Activated CD4-positive, alpha-beta T cell treated with anti-CD3 and anti-CD28 coated beads for 24 hours (primary cell): ENCODE measurements around the gene LRMDA.
"Not testable (repeated sequence)": the region's sequence is repeated elsewhere in the genome, so short reads cannot be mapped to it uniquely, and the experiment has no call there.

Experiments
- DNase-seq, 2 donors: peaks; one replicate each; pipeline ENCODE4 v3.0.0-alpha.2; 2020; ENCODE audit warnings: low read depth in 2 of 2

LRMDA gene

DNA sequence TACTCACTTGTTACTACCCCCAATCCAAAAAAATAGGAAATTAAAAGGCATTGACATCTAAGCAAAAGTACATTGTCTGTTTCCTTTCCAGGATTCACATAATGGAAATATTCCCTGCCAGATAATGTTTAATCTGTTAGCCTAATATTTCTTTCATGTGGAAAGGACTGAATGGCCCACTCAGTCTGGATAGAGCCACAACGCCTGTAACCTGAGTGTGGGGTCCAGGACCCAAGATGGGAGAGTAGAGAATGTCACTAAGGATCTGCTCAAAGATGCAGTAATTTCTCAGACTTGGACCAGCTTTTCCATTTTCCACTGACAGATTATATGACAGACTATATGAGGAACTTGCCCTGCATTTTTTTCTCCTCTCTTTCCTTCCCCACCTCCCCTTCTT is 1117.3 kb downstream of the LRMDA start:
- no peak for DNase-seq

DNA sequence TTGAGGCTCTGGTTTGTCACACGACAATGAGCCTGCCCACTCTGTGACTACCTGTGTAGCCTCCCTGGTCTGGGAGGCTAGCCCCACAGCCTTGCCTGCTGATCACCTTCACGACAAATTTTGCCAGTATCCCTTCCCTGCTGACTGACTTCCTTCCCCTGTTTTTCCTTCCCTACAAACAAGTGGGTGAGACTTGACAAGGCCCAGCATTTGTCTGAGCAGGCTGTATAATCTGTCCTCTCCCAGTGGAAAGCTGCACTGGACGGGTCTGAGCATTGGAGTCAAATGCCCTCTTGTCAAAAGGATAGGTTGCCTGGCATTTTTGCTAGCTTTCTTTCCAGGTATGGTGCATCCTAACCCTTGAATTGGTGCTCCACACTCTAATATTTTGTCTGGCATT is 1117.7 kb downstream of the LRMDA start:
- no peak for DNase-seq

DNA sequence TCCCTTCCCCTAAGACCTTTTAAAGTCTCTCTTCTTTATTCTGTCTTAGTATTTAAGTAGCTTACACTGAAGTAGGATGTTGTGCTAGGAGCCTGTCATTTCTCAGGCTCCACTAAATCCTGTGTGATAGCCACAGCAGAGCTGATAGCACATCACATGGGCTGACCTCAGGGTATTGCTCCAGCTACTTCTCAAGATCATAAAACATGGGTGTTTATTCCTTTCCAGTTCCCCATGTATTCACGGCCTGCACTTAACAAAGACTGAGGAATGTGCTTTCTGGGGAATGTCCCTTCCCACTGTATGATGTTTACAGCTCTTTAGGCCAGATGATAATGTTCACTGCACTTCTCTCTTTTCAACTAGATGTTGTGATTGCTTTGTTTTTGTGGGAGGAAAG is 1119.4 kb downstream of the LRMDA start:
- no peak for DNase-seq

DNA sequence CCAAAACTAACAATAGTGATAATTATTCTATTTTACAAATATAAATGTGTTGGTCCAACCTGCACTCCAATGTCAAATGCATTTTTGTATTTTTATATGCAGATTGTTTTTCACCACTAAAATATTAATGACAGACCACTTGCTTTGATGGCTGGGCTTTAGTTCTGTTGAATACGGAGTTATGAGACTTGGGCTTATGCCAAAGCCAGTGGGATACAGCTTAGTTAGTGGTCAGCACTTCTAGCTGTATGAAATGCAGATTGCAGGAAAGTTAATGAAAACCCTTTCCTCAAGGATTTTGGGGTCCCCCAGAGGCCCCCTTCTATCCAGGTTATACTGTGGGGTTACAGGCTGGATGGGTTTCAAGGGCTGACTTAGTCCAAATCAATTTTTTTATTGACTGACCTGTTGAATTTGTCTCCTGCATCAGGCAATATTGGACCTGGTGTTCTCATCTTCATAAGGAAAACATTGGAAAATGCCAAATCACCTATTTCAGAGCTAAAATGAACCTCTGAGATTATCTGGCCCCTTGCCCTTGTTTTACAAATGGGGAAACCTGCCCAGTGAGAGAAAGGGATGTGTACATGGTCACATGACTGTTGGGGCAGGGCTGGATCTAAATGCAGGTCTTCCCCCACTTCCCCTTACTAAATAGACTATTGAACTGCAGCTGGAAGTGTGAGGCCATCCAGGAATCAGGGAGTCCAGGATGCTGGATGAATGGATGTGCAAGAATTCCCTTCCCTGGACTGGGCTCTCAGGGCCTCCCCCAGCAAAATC is 1120.9 kb downstream of the LRMDA start:
- no peak for DNase-seq

DNA sequence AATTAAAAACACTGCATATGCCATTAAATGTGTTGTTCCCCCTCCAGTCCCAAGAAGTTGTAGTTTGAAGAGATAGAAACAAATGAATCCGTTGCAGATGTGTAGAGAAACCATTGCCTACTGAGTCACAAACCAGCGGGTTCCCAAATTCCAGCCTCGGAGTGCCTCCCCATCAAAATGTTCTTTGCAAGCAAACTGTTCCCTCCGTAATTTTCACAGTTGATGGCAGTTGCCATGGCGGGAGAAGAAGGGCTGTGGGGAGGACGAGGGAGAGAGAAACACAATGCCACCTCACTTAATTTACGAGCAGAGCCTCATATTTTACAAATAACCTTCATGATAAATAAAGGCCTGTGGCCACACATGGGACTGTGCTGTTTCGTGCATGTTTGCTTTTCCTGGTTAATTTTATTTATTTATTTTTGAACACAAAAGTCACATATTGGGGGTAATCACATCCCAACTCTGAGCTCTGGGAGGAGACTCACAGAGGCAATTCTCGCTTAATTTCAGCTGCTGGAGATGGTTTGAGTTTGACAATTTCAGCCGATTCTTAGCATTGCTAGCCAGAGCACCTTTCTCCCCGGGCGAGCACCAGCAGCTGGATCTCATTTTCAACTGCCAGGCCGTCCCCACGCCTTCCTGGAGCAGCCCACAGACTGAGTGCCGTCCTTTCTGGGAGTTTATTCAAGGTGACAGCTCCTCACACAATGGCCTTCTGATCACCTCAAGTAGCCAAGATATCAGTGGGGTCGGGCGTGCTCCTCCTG is 1122.0 kb downstream of the LRMDA start:
- DNase-seq = no peak

DNA sequence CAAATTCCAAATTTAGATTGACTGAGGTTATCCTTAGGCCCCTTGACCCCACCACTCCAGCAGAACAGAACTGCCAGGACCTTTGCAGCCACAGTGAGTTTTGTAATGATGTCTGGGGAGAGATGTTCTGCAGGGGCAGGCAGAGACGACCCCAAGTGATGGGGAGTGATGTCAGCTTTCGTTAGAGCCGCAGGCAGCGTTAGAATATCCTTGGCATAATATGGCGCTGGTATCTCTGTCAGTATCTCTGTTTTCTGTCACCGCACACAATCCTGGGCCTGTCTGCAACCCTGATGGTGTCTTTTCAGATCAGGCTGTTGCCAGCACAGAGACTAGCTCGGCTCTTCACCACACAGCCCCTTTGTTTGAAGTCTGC is 1122.6 kb downstream of the LRMDA start:
- DNase-seq = no peak

DNA sequence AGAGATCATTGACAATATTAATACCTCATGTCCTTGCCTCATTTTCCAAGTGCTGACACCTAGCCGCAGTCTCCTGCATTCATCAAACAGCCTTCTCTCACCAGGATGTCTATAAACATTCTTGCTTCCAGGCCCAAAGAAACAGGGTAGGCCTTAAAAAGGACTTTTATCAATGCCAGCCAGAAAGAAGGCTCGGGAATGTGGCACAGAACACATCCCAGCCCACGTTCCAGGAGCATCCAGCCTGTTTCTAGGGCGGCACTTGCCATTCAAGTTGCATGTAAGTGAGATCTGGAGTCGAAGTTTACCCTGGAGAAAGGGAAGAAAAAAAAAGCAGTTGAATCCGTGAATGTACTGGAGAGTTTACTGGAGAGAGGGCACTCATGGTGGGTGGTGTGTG is 1123.1 kb downstream of the LRMDA start:
- no peak for DNase-seq

DNA sequence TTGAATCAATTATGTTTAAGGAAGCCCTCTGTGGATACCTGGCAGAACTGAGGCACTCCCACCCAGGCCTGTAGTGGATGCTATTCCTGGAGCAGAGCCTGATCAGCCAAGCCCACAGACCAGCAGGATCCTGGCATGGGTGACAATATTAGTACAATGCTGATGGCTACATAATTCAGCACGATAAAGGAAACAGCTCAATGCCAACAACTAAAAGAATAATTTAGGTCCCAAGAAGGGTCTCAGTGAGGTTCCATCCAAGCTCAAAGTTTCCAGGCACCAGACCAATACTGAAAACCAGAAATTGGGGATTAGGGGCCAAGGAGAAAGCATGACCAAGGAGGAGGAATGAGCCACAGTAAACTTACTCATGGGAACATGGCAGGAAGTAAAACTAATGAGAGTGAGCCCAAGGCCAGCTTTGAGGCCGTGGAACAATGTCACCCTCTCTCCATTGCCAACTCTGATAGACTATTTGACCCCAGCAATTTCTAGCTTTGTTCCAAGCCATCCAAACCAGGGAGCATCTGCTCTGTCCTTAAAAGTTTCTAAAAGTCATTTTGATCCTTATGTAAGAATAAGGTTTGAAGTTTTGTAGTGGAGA is 1123.7 kb downstream of the LRMDA start:
- DNase-seq = no peak

DNA sequence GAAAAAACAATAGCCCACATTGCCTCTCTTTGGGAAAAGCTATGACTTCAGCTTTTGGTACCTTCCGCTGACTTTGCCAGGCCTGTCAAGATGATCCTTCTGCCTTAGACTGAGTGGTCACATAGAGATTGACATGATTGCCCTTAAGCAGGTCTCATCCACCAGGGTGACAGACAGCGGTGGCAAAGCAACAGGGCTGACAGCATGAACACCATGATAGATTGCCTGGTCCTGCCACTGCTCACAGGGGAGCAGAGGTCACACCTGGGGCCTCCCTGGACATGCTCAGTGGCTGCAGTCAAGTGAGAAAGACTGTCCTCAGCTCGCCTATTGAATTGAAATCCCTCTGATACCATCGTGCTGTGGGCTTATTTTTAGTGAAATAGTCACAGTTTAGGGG is 1125.9 kb downstream of the LRMDA start:
- DNase-seq = no peak

DNA sequence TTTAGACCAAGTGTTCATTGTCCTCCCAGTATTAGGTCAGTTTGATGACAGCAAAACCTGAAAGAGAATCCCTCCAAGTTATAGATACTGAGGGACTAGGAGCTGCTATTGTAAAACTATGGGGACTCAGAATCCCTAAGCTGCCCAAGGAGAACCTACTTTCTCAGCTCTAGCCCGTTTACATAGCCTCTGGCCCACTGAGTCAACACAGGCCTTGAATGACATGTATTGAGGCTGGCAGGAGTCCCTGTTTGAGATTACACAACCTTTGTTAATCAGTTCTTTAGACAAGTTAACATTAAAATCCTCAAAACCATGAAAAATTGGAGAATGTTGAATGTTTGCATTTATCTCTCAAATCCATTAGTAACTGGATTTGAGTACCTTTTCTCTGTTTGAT is 1127.2 kb downstream of the LRMDA start:
- no peak for DNase-seq

DNA sequence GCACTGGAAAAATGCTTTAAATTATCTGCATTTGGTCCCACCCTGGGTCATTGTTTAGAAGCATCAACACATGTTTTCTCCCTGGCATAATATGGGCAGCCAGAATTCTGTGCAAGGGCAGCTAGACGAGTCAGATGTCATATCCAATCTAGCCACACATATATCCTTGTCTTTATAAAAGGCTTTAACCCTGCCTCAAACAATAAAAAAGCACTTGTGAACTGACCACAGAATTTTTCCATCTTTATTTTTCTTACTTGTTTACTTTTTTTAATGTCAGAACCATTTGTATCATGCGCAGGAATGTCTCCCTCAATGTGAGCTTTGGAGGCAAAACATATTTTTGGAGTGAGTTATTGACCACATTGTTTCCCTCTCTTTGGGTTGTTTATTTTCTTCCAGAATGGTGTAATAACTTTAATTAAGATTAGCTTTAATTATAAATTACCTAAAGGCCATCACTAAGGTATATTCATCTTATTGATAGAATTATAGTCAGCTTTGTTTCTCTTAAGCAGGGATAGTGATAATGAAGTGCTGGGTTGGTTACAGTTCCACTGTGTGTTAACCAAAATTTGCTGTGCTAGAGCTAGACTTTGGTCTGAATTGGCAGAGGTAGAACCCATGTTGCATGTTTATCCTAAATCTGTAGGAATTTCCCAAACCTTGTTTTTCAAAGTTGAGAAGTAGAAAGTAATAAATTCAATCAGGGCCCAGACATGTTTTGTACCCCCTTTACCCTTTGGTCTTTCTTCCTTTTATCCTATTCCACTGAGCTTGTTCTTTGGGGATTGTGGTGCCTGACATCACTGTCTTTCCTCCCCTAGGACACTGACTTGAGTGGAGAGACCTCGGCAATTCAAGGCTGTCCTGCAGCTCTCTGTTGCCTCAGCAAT is 1127.8 kb downstream of the LRMDA start:
- DNase-seq = no peak

DNA sequence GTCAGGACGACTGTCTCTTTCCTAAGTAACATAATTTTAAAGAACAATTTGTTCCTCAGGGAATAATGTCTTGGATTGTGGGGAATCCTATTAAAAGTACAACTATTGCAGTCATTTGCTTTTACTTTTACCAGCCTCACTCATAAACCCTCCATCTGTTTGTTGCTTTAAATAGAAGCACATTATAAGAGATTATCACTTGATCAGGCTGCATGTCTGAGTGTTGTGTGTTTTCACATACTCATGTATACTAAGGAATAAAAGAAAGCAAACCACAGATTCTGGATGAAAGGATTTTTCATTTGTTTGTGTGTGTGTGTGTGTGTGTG is 1128.4 kb downstream of the LRMDA start:
- no peak for DNase-seq

DNA sequence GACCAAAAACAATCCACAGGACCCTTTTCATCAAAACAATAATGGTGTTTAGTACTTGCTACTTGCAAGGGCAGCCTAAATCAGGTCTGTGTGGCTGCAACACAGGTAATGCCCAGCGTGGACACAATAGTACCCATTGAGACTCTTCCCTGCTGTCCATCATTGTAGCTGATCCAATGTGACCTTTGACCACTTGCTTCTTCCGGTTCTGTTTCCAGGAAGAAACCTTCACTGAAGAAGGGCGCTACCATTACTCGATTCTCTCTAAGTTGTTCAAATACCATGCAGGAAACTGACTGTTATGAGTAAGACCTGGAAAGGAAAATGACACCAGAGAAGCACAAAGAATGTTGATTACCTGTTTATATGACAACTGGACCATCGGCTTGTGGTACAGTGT is 1128.9 kb downstream of the LRMDA start:
- DNase-seq = no peak

DNA sequence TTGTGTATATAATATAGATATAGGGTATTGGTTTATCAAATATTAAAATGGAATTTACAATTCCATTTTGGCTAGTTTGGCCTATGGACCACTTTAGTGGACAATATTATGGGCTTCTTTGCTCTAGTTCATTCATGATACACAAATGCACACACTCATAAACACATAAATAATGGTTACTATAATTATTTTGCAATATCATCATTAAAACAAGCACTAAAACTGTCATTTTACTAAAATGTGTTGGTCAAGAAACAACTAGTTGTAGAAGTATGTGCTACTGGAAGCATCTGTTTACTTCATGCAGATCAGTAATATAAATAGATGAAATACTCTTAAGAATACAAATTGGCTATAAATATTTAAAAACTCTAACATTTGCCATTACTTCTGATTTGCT is 1131.9 kb downstream of the LRMDA start:
- no peak for DNase-seq

DNA sequence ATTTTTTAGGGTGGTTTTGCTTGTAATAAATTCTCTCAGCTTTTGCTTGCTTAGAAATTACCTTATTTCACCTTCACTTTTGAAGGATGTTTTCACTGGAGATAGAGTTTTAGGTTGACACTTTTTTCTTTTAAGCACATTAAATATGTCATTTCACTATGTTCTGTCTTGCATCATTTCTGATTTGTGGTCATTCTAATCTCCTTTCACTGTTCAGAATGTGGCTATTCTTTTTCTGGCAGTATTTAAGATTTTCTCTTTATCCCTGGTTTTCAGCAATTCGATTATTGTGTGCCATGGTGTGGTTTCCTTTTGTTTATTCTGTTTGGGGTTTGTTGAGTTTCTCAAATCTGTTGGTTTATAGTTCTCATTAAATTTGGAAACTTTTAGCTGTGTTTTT is 1140.6 kb downstream of the LRMDA start:
- no peak for DNase-seq

DNA sequence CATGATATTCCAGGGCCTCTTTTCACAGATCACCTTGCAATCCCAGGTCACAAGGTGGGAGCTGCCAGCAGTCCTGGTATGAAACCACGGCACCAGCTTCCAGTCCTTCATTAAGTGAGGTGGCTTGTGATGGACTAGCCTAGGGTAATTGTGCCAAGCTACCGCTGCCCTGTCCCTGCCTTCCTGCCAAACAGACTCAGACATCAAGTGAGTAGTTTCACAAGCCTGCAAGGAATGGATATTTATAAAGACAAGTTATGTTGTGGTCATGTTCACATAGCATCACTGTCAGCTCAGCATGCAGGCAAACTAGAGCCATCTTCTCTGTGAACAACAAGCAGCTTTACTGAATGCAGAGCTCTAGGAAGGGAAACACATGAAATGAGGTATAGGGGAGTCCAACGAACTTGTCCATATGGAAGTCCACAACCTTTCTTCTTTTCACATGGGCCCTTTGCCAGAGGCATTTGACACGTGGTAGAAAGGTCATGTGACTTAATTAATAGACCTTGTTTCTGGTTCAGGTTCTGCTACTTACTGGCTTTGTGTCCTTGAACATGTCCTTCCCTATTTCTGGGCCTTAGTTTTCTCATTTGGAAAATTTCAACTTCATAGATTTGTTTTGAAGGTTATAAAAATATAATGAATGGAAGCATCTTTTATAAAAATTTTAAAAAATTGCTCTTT is 1145.0 kb downstream of the LRMDA start:
- DNase-seq = no peak

DNA sequence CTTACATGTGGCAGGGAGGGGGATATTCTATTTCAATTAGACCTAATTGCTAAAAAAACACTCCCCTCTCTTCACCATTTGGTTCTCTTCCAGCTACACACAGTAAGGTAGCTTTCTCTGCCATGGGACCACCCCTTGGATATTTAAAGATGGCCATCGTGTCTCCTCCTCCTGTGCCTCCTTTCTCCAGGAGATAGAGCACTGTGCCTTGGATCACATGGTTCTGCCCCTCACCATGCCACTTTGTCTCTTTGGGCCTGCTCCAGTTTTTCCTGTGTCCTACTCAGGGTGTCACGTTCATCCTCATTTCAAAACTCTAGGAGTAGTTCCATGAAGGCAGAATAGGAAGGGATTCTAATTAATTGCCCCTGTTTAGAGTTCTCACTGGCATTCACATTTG is 1146.0 kb downstream of the LRMDA start:
- no peak for DNase-seq

DNA sequence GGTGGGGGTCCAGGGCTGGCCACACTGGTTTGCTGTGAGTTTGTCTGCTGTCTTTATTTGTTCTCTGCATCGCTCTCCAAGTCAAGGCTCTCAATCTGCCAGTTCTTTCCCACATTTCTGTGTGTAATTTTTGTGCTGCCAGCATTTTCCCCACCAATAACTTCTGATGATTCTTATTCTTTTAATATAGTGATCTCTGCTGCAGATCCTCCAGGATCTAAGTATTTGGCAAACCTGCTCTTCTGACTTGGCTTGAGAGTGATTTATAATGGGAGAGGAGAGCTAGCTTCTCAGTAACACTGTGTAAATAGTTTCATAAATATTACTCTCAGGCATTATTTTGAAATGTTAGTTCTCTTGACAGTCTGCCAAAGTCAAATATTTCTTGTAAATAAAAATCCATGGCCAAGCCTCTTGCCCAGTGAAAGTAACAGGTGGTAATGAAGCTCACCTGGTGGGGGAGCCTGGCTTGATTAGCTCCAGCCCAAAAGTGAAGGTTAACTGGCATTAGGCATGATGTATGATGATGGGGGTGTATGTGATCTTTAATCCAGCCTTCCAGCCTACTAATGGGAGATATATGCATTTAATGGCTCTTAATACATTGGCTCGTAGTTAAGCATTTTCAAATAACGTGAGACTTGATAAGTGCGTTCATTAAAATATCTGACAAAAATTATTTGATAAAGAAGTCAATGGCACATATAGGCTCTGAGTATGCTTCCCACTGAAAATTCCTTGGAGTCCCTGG is 1150.3 kb downstream of the LRMDA start:
- no peak for DNase-seq

DNA sequence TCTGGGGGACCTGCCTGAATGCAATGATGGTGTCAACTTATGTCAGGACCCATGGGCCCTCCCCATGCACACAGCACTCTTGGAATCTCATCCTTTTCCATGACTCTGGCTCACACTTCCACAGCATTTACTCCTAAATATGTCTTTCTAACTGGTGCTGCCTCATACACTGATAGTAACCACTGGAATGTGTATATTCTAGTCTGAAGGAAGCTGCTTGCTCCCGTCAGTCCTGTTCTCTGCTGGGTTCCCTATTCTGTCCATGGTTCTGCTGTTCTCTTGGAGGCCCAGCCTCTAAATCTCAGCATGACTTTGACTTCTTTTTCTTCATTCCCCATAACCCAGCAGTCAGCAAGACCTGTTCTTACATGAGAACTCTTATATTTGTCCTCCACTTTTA is 1151.1 kb downstream of the LRMDA start:
- DNase-seq = no peak

DNA sequence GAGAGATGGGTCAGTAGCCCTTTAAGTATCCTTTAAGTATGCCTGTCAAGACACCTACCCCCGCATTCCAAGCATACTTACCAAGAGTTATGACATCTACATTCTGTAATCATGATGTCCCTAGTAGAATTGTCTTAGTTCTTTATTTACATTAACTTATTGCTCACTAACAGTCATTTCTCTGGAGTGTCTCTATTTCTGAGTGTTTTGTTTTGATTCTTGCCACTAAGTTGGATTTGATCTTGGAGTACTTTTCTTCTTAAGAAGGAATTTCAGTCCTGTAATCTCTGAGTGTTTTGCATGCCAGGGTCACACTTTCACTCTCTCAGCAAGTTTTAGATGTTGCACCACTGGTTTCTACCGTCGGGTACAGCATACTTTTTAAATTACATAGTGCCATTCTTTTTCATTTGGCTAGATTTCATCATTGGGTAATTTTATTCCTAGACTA is 1152.3 kb downstream of the LRMDA start:
- DNase-seq = no peak

DNA sequence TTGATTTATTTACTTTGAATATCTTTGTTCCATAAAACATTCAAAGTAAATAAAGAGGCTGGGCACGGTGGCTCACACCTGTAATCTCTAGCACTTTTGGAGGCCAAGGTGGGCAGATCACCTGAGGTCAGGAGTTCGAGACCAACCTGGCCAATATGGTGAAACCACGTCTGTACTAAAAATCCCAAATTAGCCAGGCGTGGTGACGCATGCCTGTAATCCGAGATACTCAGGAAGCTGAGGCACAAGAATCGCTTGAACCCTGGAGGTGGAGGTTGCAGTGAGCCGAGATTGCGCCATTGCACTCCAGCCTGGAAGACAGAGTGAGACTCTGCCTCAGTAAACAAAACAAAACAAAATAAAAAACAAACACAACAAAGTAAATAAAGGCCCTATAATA is 1153.0 kb downstream of the LRMDA start:
- DNase-seq = not testable (repeated sequence)
